Measurements from ENCODE around the gene KRT25.
"Not testable (repeated sequence)": the region's sequence is repeated elsewhere in the genome, so short reads cannot be mapped to it uniquely, and the experiment has no call there.

The KRT25 gene

DNA sequence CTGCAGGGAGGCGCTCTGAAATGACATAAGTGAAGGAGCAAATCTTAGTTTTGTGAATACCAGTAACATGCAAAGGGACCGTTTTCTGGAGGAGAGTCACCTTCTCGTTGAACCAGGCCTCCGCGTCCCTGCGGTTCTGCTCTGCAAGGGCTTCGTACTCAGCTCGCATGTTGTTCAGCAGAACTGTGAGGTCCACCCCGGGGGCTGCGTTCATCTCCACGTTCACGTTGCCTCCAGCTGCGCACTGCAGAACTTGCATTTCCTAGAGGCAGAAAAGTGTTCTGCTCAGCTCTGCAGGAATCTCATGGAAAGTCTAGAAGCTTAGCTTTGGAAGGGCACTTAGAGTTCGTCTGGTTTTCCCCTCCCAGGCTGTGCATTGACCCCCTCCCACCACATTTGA, 4.1 kb downstream of the KRT25 start:
- no peak for DNase-seq

DNA sequence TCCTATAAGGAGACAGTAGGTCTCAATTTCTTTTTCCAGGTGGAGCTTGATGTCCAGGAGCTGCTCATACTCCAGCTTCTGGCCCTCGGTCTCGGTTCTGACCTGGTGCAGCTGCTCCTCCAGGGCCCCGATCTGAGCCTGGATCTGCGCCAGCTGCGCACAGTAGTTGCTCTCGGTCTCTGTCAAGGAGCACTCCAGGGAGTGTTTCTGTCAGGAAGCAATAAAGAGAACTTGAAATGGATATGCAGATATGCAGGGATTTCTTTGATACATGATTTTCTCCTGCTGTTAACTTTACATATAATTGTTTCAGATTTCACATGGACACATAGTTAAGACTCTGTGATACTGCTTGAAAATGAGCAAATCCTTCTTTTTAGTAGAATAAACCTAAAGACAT, 4.7 kb downstream of the KRT25 start:
- DNase-seq: no peak

DNA sequence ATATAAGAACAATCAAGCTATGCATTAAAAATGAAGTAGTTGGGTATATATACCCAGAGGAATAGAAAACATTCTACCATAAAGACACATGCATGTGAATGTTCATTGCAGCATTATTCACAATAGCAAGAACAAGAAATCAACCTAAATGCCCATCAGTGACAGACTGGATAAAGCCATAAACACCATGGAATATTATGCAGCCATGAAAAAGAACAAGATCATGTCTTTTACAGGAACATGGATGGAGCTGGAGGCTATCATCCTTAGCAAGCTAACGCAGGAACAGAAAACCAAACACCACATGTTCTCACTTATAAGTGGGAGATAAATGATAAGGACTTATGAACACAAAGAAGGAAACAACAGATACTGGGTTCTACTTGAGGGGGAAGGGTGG, 6.5 kb downstream of the KRT25 start:
- DNase-seq: not testable (repeated sequence)

DNA sequence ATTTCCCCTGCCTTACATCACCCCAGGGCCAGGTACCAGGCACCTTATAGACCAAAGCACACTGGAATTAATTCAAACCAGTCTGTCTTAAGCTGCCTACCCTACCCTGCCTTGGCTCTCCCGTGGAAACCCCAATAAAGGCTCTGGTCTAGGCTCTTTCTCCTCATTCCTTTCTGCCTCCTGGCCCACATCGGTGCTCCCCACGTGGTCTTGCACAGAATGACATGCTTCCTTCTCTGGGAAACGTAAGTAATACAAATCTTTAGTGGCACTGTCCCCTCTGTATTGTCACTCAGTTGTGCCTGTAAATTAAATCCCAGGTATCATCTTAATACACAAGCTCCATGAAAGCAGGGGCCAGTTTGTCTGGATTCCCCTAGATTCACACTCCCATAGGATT, 16.6 kb downstream of the KRT25 start:
- no peak for DNase-seq

DNA sequence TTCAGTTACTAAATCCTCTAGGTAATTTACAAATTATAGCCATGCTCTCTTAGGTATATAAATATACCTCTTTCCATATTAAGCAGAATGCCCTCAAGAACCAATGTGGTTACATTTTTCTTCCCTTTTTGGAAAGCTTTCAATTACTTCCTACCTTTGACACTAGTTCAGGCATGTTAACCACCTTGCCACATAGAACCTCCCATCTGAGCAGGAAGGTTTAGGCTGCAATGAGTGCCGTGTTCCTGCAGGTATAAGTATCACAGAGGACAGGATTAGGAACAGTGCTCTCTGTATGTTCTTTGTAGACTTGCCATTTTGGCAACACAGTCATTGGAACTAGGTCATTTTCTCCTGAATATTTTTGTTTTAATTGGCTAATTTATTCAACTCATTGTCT, 20.1 kb downstream of the KRT25 start:
- no peak for DNase-seq

DNA sequence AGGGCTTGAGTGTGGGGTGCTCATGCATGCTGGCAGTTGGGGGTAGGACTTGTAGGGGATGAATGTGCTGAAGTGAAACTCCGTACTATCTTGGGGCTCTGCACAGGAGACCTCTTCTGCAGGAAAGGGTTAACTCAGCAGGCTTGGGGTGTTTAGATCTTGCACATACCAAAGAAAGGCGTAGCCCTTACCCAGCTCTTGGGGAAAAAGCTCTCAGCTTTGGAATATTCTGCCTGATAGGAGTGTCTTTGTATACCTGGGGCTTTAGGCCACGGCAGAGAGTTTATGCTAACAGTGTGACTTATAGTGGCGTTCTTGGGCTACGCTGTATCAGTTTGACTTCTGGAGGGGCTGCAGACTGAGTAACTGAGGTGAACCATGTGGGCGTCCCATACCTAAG, 21.1 kb downstream of the KRT25 start:
- DNase-seq: no peak

DNA sequence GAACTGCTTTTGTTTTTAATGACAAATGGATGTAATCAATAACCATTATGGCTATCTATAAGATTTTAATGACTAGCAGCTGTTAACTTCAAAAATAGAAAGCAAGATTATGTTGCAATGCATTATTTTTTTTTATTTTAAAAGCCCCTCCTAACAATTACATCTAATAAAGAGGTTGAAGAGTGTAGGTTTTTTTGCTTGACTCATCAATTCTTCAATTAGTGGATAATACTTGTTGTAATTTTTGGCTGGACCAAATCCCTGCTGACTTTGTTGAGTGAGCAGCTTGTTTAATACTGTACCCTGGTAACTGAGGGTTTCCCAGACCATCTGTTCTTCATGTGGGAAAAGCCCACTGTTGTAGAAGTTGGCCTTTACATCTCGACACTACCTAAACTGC, 24.2 kb downstream of the KRT25 start:
- no peak for DNase-seq

DNA sequence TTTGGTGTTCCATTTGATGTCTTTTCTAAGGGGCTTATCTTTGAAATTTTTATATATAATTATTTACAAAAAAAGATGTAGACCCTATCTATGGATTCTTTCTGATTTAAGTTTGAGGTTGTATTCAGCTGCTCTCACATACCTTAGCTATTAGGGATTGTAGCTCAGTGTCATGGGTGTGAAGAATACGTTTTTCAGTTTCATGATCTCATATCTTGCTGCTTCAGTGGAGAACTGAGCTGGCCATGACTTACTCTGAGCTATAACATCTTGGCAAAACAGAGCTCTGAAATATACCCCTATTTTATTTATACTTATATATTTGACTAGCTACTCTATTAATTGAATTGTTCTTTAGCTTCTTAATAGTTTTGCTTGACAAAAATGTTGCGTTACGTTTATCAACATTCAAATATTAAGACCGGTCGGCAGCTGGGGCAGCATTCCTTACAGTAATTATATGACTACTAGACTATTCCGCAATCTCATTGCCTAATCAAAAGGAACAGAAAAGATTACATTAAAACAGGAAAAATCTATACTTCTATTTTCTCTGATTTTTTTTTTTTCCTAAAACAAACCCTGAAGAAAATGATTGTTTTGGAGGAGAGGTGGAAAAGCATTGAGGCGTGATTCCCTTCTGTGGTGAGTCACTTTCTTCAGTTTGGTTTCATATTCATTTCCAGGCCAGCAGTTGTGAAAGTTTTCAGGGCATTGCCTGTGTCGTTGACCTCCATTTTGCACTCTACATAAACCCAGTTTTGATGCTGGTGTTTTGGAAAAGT, 27.5 kb downstream of the KRT25 start:
- DNase-seq: peak; percentile 63

DNA sequence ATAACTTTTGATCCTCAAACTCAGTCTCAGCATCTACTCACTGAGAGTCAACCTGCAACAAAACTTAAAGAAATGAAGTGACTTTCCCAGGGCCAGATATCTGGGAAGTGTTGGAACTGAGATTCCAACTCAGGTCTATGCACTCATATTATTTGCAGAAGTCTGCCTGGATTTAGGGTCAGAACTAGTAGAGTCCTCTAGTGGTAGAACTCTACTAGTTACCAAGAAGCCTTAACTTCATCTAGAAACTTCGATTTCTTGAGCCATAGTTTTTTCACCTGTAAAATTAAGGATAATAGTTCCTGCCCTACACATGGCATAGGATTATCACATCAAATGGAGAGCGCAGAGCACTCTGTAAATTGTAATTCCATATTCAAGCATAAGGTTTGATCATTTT, 28.2 kb downstream of the KRT25 start:
- no peak for DNase-seq

DNA sequence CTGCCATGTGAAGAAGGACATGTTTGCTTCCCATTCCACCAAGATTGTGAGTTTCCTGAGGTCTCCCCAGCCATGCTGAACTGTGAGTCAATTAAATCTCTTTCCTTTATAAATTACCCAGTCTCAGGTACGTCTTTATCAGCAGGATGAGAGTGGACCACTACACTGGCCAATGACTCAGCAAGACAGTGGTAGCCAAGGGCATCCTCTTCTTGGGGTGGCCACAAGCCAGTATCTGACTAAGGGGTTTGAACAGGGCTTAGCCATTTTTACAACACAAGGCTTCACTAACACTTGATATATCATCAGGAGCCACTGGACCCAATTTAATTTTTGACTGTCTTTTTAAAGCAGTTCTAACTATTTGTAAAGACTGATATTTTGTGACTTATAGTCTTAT, 30.5 kb downstream of the KRT25 start:
- DNase-seq: peak; percentile 19

DNA sequence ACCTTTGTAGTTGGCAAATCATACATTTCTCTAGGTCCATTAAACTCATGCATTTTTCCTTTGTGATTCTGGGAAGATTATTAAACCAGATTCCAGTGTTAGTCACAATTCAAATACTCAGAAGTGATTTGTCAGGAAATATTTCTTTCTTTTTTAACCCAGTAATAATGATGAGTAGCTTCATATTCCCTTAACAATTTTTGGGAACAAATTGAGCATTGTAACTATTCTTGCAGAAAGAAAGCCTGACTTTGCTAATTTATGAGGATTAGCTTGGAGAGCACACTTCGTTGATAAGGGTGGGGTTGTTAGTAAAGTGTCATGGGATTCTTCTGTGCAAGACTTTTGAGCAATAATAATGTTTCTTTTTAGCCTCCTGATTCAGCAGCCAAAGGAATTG, 32.9 kb downstream of the KRT25 start:
- no peak for DNase-seq

DNA sequence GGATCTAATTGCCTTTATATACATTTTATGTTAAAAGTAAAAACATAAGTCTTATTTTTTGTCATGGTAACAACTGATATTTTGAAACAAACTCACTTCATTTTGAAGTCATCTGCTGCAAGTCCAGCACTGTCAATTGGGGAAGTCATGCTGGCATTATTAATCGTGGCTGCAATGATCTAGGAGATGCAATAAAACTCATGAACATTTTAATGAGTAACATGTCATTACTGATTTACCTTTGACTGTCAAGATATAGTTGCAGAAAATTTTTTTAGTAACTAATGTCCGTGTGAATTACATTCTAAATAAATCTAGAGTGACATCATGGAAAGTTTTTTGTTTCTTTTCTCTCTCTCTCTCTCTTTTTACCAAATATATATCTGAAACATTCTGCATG, 34.2 kb downstream of the KRT25 start:
- DNase-seq: no peak

DNA sequence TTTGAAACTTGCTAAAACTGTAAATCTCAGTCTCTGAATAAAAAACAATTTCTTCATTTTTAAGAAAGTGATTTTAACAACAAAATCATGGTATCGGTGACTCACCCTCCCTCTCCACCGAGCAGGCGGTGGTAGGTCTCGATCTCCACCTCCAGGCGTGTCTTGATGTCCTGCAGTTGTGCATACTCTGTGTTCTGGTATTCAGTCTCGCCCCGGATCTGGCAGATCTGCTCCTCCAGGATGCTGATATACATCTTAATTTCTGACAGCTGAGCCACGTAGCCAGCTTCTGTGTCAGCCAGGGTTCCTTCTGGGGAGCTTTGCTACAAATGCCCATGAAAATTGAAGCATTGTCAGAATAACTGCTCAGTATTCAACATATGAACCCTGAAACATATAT, 36.2 kb downstream of the KRT25 start:
- peak; percentile 11 for DNase-seq

DNA sequence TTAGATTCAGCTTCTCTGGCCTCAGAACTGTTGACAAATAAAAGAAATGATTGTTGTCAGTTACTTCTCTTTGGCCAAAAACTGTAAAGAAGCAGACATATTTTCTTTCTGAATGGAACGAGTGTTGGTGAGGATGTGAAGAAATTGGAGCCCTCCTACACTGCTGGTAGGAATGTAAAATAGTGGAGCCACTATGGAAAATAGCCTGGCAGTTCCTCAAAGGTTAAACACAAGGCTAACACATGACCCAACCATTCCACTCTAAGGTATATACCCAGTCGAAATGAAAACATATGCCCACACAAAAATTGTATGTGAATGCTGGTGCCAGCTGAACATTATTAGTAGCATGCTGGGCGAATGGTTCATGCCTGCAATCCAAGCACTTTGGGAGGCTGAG, 37.4 kb downstream of the KRT25 start:
- DNase-seq: no peak

DNA sequence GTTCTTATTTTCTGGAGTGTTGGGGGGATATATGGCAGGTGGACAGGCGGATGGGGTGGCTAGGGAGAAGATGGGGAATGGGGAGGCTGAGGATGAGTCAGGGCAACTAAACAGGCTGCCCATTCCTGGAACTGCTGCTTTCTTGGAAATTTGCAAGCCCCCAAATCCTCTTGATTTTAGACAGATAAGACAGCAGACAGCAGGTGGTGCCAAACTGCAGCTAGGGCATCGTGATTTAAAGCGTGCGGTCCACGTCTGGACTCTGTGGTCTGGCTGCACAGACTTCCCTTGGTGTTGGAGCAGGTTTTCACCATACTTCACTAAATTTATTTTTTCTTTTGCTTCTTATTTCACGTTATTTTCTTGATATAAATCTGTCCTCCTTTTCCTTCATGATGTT, 40.7 kb downstream of the KRT25 start:
- DNase-seq: no peak

DNA sequence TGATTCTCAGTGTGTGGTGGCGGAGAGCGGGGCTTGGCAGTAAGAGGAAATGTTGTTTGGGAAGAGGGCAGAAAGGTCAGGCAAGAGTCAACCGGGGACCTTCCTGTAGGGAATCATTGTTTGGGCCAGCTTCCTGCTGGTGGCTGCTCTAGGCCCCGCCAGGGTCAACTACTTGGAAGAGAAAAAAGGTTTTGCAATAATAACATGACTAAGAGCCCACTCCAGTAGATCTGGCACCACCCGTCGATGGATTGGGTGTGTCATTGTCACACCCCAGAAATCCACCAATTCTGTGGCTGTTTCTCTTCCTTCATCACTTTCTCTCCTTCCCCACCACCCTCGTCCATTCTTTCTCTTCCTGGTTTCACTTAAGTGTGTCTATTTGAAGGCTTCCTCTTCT, 47.4 kb downstream of the KRT25 start:
- DNase-seq: no peak

DNA sequence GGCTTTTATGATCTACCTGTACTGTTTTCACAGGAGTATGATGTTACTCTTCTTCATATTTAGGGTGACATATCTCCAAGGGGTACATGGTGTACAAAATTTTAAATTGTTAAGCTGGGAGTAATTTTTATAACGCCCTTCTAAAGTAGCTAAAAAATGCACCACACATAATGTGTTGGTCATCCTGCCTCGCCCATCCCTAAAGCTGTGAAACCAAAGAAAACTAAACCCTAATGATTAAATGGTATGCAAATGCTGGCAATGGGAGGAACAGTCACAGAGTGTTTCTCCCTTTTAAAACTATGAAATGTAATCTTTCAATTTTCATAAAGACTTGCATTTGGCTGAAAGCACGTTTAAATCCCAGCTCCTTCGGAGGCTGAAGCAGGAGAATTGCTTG, 49.5 kb downstream of the KRT25 start:
- no peak for DNase-seq

DNA sequence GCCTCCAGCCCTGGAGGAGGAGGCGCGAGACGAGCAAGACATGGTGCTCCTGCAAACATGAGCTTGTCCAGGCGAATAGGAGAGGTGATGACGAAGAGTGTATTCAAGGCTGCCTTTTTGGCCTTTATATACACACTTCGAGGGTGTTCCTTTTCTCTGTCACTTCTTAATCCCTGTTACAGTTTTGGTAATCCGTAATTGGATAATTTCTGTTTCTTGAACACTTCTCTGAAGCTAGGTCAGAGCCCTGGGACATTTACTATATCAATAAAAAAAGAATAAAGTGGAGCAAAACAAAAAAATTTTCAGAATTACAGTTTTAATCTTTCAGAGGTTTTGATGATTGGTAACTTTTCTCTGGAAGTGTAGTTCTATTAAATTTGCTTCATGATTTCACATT, 51.5 kb downstream of the KRT25 start, which contains the start of gene KRT24:
TSS of gene KRT24 (minus strand) at position 101 of the 400 bp plus-strand sequence. CDS start at position 42, 59 bp downstream.
- no peak for DNase-seq

DNA sequence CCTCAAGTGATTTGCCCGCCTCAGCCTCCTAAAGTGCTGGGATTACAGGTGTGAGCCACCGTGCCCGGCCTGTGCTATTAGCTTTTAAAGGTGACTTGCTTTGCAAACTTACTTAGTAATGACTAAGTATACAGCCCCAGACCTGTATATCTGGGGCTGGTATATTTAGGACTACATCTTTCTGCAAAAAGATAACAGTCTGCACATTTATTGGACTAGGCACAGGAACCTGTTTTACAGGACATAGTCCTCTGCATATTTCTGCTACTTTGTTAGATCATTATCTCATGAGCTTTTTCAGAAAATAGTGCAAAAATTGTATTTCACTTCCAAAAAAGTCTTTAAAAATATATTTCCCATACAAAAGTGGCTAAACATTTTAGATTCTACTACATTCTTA, 52.9 kb downstream of the KRT25 start:
- DNase-seq: no peak

DNA sequence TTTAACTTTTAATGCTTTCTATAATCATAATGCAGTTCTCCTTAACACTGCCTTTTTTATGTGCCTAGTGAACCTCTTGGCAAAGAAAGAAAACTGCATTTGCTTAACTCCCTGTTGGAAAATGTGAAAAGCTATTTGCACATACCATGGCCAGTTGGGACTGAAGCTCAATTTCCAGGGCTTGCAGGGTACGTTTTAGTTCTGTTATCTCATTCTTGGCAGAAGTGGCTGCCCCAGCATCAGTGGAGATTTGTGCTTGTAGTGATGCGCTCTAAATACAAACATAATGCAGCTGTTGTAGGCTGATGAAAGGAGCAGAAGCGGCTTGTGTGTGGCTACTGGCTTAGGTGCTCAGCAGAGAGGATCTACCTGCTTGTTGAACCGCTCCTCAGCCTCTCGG, 55.3 kb downstream of the KRT25 start:
- no peak for DNase-seq

DNA sequence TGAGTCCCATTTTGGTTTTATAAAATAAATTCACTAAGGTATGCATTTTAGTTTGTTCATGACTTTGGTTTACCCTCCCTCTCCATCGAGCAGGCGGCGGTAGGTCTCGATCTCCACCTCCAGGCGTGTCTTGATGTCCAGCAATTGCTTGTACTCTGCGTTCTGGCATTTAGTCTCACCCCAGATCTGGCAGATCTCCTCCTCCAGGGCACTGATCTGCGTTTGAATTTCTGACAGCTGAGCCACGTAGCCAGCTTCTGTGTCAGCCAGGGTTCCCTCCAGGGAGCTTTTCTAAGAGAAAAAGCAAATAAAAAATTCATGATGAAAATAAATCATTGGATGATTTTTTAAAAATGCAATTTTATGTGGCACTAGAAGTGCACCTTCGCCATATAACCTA, 55.8 kb downstream of the KRT25 start:
- DNase-seq: no peak
